Head of caudate nucleus (tissue), 42 donors: ENCODE measurements around the gene MCM5.

Experiments used
- DNase-seq, 42 donors: peaks; one replicate each; pipeline versions ENCODE4 v3.0.0 to v3.0.0-alpha.2; 2020 to 2021; ENCODE audit warnings: mixed read lengths in 7 of 42
- intact Hi-C: fragments of 100-400 bp; cut with DNase I; formaldehyde crosslinking; loops from one replicate; pipeline ENCODE4 v1.15.0; 2022

Gene MCM5

DNA sequence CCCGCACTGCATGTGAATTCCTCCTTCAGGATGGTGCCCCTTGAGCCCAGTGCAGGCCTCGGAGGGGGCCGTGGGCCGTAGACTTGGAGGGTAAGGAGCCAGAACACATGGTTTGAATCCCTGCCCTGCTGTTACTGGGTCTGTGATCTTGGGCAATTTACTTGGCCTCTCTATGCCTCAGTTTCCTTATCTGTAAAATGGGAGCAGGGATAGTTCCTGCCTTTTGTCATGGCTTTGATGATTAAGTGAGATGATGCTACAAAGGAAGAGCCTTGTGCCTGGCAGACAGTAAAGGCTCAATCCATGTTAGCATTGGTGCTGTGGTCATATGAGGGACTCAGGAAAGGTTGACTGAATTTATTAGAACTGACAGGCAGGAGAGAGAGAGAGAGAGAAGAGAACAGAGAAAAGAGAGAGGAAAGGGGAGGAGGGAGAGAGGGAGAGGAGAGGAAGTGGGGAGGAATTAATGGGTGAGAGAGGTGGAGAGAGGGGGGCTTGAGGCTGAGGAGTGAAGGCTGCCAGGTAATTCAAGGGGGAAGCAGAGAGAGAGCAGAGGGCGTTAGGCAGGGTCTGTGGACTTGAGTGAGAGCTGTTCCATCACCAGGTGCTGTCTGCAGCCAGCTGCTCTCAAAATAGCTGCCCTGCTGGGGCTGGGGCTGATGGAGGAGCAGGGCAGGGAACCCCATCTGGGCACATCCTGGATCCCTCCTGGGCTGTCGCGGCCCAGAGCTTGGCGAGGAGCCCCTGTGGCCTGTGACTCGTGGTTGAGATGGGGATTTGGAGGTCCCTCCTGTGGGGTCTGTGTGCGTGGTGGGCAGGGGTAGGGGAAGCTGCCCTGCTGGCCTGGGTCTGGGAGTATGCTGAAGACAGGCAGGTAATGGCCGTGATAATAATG is 44.1 kb downstream of the MCM5 start:
- intact Hi-C loops, result no loop called here

DNA sequence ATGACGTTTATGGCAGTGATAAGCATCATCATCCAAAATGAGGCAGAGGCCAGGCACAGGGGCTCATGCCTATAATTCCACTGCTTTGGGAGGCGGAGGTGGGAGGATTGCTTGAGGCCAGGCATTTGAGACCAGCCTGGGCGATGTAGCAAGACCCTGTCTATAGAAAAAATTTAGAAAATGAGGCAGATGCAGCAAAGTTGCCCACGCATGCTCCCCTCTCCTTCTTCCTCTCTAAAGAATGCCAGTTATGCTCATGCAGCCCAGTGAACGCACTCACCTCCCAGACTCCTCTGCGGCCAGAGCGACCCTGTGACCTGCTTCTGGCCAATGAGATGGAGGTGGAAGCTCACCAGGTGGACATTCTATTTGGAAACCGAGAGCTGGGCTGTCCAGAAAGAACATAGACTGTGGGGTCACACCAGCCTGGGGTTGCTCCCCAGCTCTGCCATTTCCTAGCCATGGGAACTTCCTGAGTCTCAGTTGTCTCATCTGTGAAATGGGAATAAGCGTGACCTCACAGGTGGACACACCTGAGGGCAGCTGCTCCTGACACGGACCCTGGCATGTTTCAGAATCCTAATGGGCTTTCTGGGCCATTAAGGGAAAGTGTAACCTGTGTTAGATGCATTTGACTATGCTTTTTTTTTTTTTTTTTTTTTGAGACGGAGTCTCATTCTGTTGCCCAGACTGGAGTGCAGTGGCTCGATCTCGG is 44.9 kb downstream of the MCM5 start:
- intact Hi-C loops, result no loop called here
- no peak for DNase-seq

More for the DNA sequence above, 44.1 kb downstream of the MCM5 start:
- DNase-seq, result no peak

DNA sequence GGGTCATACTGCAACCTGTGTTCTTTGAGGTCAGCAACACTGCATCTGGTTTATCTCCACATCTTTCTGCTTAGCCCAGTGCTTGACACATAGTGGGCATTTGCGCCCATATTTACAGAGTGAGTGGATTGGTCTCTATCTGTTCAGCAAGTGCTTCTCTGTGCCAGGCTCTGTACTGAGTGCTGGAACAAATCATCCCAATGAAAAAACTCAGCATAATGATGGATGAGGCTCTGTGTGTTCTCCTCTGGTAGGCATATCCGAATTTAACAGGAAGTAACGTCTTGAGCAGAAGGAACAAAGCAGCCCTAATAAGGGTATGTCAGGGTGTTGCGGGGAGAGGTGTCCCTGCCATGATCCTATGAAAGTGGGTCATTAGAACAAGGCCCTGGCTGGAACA is 46.0 kb downstream of the MCM5 start:
- intact Hi-C loops, result no loop called here
- no peak for DNase-seq

DNA sequence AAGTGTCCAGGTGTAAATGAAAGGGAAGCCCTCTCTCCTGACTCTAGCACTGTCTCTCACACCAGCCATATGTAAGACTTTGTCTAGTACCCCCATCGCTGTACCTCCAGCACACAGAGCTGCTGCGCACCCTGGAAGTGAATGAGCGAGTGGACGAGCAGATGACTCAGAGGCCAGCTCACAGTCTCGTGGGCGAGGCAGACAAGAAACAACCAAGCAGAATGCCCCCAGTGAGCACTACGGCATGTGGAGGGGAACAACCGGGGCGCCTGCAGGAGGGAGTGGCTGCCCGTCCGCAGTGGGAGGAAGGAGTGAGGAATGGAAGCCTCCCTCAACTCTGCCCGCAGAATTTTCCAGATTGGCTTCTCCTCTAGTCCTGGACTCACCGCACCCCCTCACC is 46.4 kb downstream of the MCM5 start:
- DNase-seq, result no peak
- intact Hi-C loops, result no loop called here

GRCh38 chr22:35448523-35448922 is 48.6 kb downstream of the MCM5 start:
- no peak for DNase-seq
- intact Hi-C loops, result no loop called here

GRCh38 chr22:35449829-35450689 is 50.1 kb downstream of the MCM5 start:
- intact Hi-C loops, result no loop called here
- DNase-seq, result peak in 15 of 42 donors; percentile 20 to 76 (median 42)

DNA sequence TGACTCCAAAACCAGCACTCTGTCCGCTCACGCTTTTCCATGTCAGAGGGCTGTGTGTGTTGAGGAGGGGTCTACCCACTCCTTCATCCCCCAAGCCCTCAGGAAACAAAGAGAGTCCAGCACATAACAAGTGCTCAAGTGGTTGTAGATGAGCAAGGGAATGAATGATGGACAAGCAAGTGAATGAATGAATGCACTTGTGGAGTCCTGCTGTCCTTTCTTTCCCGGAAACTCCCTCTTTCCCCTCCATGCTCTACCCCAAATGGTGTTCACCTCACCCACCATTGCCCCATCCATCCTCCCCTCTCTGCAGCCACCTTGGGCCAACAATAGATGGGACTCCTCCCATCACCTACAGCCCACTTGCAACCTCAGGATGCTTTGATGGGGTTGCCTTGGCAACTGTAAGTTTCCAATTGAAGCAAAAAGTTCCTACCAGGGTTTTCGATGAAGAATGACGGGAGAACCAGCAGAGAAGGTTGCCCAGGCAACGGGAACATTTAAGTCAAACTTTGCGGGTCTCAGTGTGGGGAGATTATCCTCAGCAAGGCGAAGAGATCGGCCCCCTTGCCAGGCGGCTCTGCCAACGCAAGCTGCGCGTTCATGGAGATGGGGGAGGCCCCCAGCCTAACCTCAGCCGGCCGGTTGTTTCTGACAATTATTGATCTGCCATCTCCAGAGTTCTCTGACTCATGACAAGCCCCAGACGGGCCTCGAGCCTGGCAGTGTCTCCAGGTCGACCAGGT is 51.1 kb downstream of the MCM5 start:
- DNase-seq, result peak; percentile 34 to 91 (median 72)
- intact Hi-C loops, result no loop called here

- no peak for DNase-seq
These were observed 51.7 kb downstream of the MCM5 start for GRCh38 chr22:35451592-35451991.

DNA sequence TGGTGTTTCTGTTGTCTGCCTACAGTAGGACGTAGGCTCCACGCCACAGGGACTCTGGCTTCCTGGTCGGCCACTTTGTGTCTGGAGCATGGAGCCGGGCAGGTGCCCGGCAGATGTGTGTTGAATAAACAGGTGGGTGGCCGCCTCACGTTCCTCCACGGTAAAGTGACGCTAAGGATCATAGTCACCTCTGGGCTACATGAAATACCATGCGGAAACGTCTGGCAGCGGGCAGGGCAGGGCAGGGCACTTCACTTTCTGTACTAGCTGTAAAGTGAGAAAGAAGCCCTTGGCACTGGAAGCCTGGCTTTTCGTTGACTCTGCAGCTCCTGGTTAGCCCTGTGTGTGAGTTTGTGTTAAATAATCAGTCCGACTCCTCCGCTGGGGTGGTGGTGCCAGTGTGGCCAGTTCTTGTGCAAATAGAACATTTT is 52.4 kb downstream of the MCM5 start:
- no peak for DNase-seq
- intact Hi-C loops, result no loop called here

More at GRCh38 chr22:35451592-35451991, 51.7 kb downstream of the MCM5 start:
- intact Hi-C loops, result no loop called here

DNA sequence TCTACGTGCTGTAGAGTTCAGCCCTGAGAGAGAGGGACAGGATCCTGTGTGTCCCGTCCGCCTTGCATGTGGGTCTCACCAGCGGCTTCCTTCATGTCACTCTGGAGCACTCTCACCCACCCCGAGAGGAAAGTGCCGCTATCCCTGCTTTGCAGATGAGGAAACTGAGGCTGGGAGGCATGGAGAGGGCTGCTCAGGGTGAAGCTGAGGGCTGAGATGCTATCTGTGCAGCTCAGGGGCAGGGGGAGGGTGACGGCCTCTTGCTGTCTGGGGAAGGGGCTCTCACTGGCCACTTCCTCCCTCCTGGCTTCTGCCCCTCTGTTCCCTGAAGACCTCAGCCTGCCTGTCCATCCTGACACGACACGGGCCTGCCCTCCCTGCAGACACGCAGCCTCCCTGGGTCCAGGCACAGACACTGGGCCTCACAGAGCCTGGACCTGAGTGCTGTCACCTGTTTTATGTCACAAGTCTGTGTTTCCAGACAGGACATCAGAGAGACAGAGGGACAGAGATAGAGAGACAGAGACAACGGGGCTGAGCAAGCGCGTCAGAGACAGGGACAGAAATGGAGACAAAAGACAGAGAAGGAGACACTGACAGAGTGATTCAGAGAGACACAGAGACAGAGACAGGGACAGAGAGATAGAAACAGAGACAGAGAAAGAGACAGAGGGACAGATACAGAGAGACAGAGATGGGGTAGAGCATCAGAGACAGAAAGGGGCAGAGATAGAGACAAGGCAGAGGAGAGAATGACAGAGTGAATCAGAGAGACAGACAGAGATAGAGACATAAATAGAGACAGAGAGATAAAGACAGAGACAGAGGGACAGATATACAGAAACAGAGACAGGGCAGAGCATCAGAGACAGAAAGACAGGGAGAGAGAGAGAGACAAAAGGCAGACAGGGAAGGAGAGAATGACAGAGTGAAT is 53.1 kb downstream of the MCM5 start:
- no peak for DNase-seq
- intact Hi-C loops, result no loop called here

GRCh38 chr22:35454416-35455054 is 54.6 kb downstream of the MCM5 start:
- intact Hi-C loops, result loop anchor here (5.0 kb wide), 1 partner anchor 58 kb away; no protein-coding TSS in a partner anchor
- DNase-seq, result peak in 11 of 42 donors; percentile 22 to 67 (median 43)

GRCh38 chr22:35455529-35455928 is 55.6 kb downstream of the MCM5 start:
- no peak for DNase-seq
- intact Hi-C loops, result loop anchor here (5.0 kb wide), 1 partner anchor 57 kb away; no protein-coding TSS in a partner anchor

GRCh38 chr22:35456757-35457156 is 56.8 kb downstream of the MCM5 start:
- intact Hi-C loops, result loop anchor here (5.0 kb wide), 1 partner anchor 56 kb away; no protein-coding TSS in a partner anchor
- DNase-seq, result no peak

DNA sequence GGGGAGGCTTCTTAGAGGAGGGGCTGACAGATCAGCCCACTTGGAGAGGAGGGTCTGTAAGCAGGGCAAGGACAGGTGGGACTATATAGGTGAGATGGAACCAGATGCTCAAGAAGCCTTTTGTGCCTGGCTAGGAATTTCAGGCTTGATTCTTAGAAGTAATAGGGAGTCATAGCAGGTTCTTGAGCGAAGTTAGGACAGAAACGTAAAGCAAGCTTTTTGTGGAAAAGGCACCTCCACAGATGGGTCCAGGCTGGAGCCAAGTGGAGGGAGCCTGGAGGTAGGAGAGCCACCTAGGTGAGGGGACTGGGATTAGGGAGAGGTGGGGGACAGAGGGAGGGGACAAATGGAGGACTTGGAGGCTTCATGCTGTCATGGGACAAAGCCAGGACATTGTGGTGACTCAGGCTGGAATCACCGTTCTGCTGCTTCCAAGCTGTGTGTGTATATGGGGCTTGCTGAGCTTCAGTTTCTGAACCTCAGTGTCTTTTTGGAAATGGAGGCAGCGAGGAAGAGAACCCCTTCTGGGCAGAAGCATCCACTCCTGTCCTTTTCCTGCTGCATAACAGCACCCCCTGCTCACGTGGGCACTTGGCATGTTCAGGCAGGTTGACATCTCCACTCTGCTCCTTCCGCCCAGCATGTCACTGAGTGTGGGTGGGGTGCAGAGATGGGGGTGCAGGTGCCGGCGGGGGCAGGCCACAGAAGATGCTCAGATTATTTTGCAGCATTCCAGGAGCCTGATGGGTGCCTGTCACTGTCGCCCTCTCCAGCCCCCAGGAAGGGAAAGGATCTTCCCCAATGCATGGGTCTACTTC is 58.0 kb downstream of the MCM5 start:
- intact Hi-C loops, result loop anchor here (5.0 kb wide), 1 partner anchor 54 kb away; no protein-coding TSS in a partner anchor

DNA sequence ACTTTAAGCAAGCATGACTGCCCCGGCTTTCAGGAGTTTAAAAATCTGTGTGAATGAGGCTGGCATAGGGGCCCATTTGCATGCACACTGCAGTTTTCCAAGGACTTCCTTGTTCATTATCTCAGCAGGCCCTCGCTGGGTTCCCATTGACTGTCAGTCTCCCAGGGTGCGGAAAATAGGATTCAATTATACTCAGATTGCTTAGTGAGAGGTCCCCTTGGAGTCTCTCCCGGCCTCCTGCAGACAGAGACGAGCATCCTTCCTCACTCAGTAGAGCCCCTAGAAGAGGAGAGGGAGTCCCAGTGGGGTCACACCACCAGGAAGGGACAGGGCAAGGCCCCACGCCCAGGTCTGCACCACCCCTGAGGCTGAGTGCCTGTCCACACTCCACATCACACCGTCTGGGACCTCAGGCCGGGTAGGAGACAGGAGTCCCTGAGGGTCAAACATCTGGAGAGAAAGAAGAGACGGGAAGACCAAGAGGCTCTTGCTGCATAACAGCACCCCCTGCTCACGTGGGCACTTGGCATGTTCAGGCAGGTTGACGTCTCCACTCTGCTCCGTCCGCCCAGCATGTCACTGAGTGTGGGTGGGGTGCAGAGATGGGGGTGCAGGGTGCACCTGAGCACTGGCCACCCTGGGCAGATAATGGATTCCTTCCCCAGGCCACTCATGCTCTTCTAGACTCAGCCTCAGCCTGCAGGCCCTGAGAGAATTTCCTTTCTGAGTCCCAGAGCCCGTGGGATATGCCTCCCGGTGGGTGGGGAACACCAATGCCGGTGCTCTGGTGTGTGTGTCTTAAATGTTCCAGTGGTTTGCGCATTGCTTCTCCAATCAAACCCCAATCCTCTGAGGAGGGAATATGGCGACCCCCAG is 58.8 kb downstream of the MCM5 start:
- DNase-seq, result peak in 16 of 42 donors; percentile 22 to 76 (median 40)
- intact Hi-C loops, result loop anchor here (5.0 kb wide), 1 partner anchor 54 kb away; no protein-coding TSS in a partner anchor

More for the DNA sequence above, 58.0 kb downstream of the MCM5 start:
- peak in 39 of 42 donors; percentile 23 to 88 (median 62) for DNase-seq
